GM23338 (cell line): ENCODE measurements around the gene CLCF1. TPM values are rescaled to one million over a fixed set of nuclear protein-coding genes. Genes with fewer than 3 reads are reported as not detected.
A peak's percentile ranks its signal among the peaks of the same experiment; 100 is the strongest.

Experiments used
- ATAC-seq: fragments of 200-7000 bp; cut with Tn5 transposase; 3 replicates; pipeline ENCODE4 v1.9.1; 2020
- DNase-seq: peaks from one replicate; pipeline ENCODE4 v3.0.0-alpha.2; 2015; ENCODE audit warnings: low spot score
- H2AFZ ChIP-seq: fragments of 200-600 bp; sonication (generic); 2 replicates; pipeline ENCODE4 v1.8.0; 2016; ENCODE audit warnings: antibody characterized with exemption, mild to moderate bottlenecking, moderate library complexity
- H3F3A ChIP-seq: fragments of 200-600 bp; sonication (generic); replicated peaks from 2 replicates; pipeline ENCODE4 v1.8.0; 2017; ENCODE audit warnings: antibody characterized with exemption, mixed run types, low read depth
- H3K27ac ChIP-seq: fragments of 200-600 bp; sonication (generic); 2 replicates; pipeline ENCODE4 v1.6.1; 2016; ENCODE audit warnings: low read depth
- H3K27me3 ChIP-seq: fragments of 200-600 bp; sonication (generic); 2 replicates; pipeline ENCODE4 v1.8.0; 2016; ENCODE audit warnings: mild to moderate bottlenecking, mixed run types, moderate library complexity; ENCODE audit not compliant: insufficient read depth
- H3K36me3 ChIP-seq: fragments of 200-600 bp; sonication (generic); 2 replicates; pipeline ENCODE4 v1.8.0; 2016; ENCODE audit warnings: mild to moderate bottlenecking; ENCODE audit not compliant: insufficient read depth
- H3K4me1 ChIP-seq: fragments of 200-600 bp; sonication (generic); 2 replicates; pipeline ENCODE4 v1.8.0; 2016; ENCODE audit warnings: mild to moderate bottlenecking, moderate library complexity; ENCODE audit not compliant: insufficient read depth
- H3K4me2 ChIP-seq: fragments of 200-600 bp; sonication (generic); 2 replicates; pipeline ENCODE4 v1.7.1; 2017; ENCODE audit warnings: mixed run types
- H3K4me3 ChIP-seq: fragments of 200-600 bp; sonication (generic); 2 replicates; pipeline ENCODE4 v1.6.1; 2016; ENCODE audit warnings: mixed run types
- H3K79me2 ChIP-seq: fragments of 200-600 bp; sonication (generic); replicated peaks from 2 replicates; pipeline ENCODE4 v1.8.0; 2017; ENCODE audit warnings: mild to moderate bottlenecking; ENCODE audit not compliant: insufficient read depth
- H3K9me2 ChIP-seq: fragments of 200-600 bp; sonication (generic); 2 replicates; pipeline ENCODE4 v1.8.0; 2017; ENCODE audit not compliant: insufficient read depth
- H4K20me1 ChIP-seq: fragments of 200-600 bp; sonication (generic); replicated peaks from 2 replicates; pipeline ENCODE4 v1.8.0; 2017; ENCODE audit warnings: mild to moderate bottlenecking; ENCODE audit not compliant: insufficient read depth
- H3K27ac Mint-ChIP-seq: 2 replicates; pipeline ENCODE4 v1.8.0; 2020; ENCODE audit warnings: inconsistent platforms, mild to moderate bottlenecking, moderate library complexity, mixed read lengths
- H3K27me3 Mint-ChIP-seq: 3 replicates; pipeline ENCODE4 v1.8.0; 2022; ENCODE audit warnings: low read depth, mild to moderate bottlenecking, moderate library complexity, mixed read lengths, inconsistent platforms; ENCODE audit not compliant: insufficient read depth, poor library complexity
- H3K36me3 Mint-ChIP-seq: 3 replicates; pipeline ENCODE4 v1.8.0; 2021; ENCODE audit warnings: low read depth, mild to moderate bottlenecking, inconsistent platforms, moderate library complexity, mixed read lengths
- H3K4me1 Mint-ChIP-seq: 3 replicates; pipeline ENCODE4 v1.8.0; 2020; ENCODE audit warnings: mild to moderate bottlenecking, inconsistent platforms, mixed read lengths
- H3K4me3 Mint-ChIP-seq: 3 replicates; pipeline ENCODE4 v1.8.0; 2021; ENCODE audit warnings: moderate library complexity, mild to moderate bottlenecking, inconsistent platforms, mixed read lengths
- H3K9me3 Mint-ChIP-seq: 3 replicates; pipeline ENCODE4 v1.8.0; 2020; ENCODE audit warnings: moderate library complexity, mild to moderate bottlenecking, inconsistent platforms, mixed read lengths
- CREB1 ChIP-seq: fragments of 250-450 bp; sonication (Bioruptor Pico); IDR thresholded peaks from 2 replicates; pipeline ENCODE4 v1.5.0; 2020; ENCODE audit warnings: low read depth, mild to moderate bottlenecking, moderate library complexity
- EZH2 ChIP-seq: fragments of 200-600 bp; sonication (generic); IDR thresholded peaks from one replicate; pipeline ENCODE4 v1.8.0; 2017; ENCODE audit warnings: antibody characterized with exemption, mild to moderate bottlenecking, low read depth; ENCODE audit not compliant: unreplicated experiment
- EZH2phosphoT487 ChIP-seq: fragments of 200-600 bp; sonication (generic); IDR thresholded peaks from one replicate; pipeline ENCODE4 v1.8.1; 2018; ENCODE audit warnings: antibody characterized with exemption; ENCODE audit not compliant: unreplicated experiment
- JUNB ChIP-seq: IDR thresholded peaks from one replicate; pipeline ENCODE4 v1.6.1; 2016; ENCODE audit warnings: antibody characterized with exemption; ENCODE audit not compliant: unreplicated experiment
- NANOG ChIP-seq: IDR thresholded peaks from 2 replicates; pipeline ENCODE4 v1.6.1; 2016; ENCODE audit warnings: antibody characterized with exemption, borderline replicate concordance
- POLR2AphosphoS5 ChIP-seq: IDR thresholded peaks from 2 replicates; pipeline ENCODE4 v1.6.1; 2016; ENCODE audit warnings: antibody characterized with exemption, low read depth
- STAT1 ChIP-seq: IDR thresholded peaks from one replicate; pipeline ENCODE4 v1.6.1; 2016; ENCODE audit warnings: antibody characterized with exemption; ENCODE audit not compliant: unreplicated experiment
- ZNF114 ChIP-seq: fragments of 250-450 bp; sonication (Bioruptor Pico); IDR thresholded peaks from 2 replicates; pipeline ENCODE4 v1.5.0; 2020; ENCODE audit warnings: mild to moderate bottlenecking, moderate library complexity
- ZNF331 ChIP-seq: fragments of 250-450 bp; sonication (Bioruptor Pico); IDR thresholded peaks from 2 replicates; pipeline ENCODE4 v1.5.0; 2020; ENCODE audit warnings: low read depth, mild to moderate bottlenecking, moderate library complexity
- polyA plus RNA-seq: library from polyadenylated mRNA; unstranded; fragments of >200 nt; fragmentation: Nextera tagmentation; extraction: Ambion mirVana; gene quantifications from 2 replicates; pipeline ENCODE4 v1.2.1, GENCODE V29; 2016
- total RNA-seq: library from RNA; depleted of rRNA; stranded (reverse); fragments of >200 nt; shearing (Covaris generic); gene quantifications from 2 replicates; pipeline ENCODE4 v1.2.3, GENCODE V29; 2014
- TF ChIP-seq, protein P1 (sequence below): IDR thresholded peaks from 2 replicates; pipeline ENCODE4 v1.6.1; 2016; ENCODE audit warnings: antibody characterized with exemption
- TF ChIP-seq, protein P2 (sequence below): IDR thresholded peaks from one replicate; pipeline ENCODE4 v1.6.1; 2018; ENCODE audit warnings: antibody characterized with exemption; ENCODE audit not compliant: unreplicated experiment
- TF ChIP-seq, protein P3 (sequence below), 2 experiments: fragments of 200-600 bp in 1 of 2; sonication (generic) in 1 of 2; conservative IDR thresholded peaks; 2 replicates each; pipeline versions ENCODE4 v1.5.1 to v1.6.1; 2016 to 2017; ENCODE audit warnings: antibody characterized with exemption in 2 of 2, low read depth in 2 of 2, mild to moderate bottlenecking in 2 of 2, moderate library complexity in 1 of 2
- TF ChIP-seq, protein P4 (sequence below): fragments of 250-450 bp; sonication (Bioruptor Pico); IDR thresholded peaks from 2 replicates; pipeline ENCODE4 v1.5.0; 2020; ENCODE audit warnings: mild to moderate bottlenecking, moderate library complexity

CLCF1 gene
- total and polyA plus RNA-seq, 2 experiments from 2014 or later: 0.32 TPM; not detected in 1

DNA sequence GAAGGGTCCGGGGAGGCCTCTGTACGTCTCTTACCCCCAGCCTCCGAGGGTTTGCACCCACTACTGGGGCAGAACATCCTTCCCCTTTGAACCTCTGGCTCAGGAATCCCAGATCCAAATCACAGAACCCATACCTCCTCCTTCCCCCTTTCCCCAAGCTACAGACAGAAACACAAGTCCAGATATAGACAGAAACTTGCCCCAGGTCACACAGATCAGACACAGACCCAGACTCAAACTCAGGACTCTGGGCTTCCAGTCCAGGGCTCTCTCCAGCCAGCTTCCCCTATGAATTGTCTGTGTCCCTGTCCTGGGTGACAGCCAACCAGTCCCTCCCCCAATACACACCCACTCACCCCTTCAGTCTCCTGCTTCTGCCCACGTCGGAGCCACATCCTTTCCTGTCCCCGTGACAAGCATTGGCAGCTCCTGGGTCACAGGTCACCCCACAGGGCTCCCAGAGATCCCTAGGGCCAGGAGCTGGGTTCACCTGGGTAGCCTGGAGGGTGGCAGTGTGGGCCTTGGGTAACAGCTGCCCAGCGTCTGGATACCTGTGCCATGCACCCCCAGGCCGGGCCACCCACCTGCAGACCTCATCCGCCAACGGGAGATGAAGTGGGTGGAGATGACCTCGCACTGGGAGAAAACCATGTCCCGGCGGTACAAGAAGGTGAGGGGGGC lies 31.3 kb upstream of the CLCF1 start:
- no peaks in the 10 kb centered on the region for H3K27me3 ChIP-seq
- Mint-ChIP-seq H3K4me1 (peaks cover 18% of the 10 kb centered on the region), H3K27ac (peak overlapping the region; percentile 47; the same call in 1 of the 2 replicates), H3K9me3 (no peaks in the 10 kb centered on the region), H3K27me3 (peaks cover 20% of the 10 kb centered on the region), H3K36me3 (peaks cover 9% of the 10 kb centered on the region), H3K4me3 (no peak overlapping the region)
- H3K27ac ChIP-seq: no peak overlapping the region
- no peak overlapping the region for H2AFZ ChIP-seq
- H4K20me1 ChIP-seq: peaks cover 8% of the 10 kb centered on the region; the same call in 1 of the 2 replicates
- H3K9me2 ChIP-seq: no peaks in the 10 kb centered on the region
- H3K4me1 ChIP-seq: peaks cover 11% of the 10 kb centered on the region; the same call in 1 of the 2 replicates
- no peak for DNase-seq
- TF ChIP-seq EZH2 (no peak), JUNB (no peak), POLR2AphosphoS5 (no peak), STAT1 (no peak), CREB1 (CRISPR knock-in tag) (no peak), NANOG (no peak), EZH2phosphoT487 (no peak), ZNF114 (CRISPR knock-in tag) (no peak), ZNF331 (no peak)
- TF ChIP-seq, protein P1, sequence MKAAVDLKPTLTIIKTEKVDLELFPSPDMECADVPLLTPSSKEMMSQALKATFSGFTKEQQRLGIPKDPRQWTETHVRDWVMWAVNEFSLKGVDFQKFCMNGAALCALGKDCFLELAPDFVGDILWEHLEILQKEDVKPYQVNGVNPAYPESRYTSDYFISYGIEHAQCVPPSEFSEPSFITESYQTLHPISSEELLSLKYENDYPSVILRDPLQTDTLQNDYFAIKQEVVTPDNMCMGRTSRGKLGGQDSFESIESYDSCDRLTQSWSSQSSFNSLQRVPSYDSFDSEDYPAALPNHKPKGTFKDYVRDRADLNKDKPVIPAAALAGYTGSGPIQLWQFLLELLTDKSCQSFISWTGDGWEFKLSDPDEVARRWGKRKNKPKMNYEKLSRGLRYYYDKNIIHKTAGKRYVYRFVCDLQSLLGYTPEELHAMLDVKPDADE: no peak
- TF ChIP-seq, protein P2, sequence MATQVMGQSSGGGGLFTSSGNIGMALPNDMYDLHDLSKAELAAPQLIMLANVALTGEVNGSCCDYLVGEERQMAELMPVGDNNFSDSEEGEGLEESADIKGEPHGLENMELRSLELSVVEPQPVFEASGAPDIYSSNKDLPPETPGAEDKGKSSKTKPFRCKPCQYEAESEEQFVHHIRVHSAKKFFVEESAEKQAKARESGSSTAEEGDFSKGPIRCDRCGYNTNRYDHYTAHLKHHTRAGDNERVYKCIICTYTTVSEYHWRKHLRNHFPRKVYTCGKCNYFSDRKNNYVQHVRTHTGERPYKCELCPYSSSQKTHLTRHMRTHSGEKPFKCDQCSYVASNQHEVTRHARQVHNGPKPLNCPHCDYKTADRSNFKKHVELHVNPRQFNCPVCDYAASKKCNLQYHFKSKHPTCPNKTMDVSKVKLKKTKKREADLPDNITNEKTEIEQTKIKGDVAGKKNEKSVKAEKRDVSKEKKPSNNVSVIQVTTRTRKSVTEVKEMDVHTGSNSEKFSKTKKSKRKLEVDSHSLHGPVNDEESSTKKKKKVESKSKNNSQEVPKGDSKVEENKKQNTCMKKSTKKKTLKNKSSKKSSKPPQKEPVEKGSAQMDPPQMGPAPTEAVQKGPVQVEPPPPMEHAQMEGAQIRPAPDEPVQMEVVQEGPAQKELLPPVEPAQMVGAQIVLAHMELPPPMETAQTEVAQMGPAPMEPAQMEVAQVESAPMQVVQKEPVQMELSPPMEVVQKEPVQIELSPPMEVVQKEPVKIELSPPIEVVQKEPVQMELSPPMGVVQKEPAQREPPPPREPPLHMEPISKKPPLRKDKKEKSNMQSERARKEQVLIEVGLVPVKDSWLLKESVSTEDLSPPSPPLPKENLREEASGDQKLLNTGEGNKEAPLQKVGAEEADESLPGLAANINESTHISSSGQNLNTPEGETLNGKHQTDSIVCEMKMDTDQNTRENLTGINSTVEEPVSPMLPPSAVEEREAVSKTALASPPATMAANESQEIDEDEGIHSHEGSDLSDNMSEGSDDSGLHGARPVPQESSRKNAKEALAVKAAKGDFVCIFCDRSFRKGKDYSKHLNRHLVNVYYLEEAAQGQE: no peak
- TF ChIP-seq, protein P3, sequence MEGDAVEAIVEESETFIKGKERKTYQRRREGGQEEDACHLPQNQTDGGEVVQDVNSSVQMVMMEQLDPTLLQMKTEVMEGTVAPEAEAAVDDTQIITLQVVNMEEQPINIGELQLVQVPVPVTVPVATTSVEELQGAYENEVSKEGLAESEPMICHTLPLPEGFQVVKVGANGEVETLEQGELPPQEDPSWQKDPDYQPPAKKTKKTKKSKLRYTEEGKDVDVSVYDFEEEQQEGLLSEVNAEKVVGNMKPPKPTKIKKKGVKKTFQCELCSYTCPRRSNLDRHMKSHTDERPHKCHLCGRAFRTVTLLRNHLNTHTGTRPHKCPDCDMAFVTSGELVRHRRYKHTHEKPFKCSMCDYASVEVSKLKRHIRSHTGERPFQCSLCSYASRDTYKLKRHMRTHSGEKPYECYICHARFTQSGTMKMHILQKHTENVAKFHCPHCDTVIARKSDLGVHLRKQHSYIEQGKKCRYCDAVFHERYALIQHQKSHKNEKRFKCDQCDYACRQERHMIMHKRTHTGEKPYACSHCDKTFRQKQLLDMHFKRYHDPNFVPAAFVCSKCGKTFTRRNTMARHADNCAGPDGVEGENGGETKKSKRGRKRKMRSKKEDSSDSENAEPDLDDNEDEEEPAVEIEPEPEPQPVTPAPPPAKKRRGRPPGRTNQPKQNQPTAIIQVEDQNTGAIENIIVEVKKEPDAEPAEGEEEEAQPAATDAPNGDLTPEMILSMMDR (conservative IDR thresholded peaks at IDR 0.05; ENCODE audit: low read depth in 2 of 2): no peak
- TF ChIP-seq, protein P4, sequence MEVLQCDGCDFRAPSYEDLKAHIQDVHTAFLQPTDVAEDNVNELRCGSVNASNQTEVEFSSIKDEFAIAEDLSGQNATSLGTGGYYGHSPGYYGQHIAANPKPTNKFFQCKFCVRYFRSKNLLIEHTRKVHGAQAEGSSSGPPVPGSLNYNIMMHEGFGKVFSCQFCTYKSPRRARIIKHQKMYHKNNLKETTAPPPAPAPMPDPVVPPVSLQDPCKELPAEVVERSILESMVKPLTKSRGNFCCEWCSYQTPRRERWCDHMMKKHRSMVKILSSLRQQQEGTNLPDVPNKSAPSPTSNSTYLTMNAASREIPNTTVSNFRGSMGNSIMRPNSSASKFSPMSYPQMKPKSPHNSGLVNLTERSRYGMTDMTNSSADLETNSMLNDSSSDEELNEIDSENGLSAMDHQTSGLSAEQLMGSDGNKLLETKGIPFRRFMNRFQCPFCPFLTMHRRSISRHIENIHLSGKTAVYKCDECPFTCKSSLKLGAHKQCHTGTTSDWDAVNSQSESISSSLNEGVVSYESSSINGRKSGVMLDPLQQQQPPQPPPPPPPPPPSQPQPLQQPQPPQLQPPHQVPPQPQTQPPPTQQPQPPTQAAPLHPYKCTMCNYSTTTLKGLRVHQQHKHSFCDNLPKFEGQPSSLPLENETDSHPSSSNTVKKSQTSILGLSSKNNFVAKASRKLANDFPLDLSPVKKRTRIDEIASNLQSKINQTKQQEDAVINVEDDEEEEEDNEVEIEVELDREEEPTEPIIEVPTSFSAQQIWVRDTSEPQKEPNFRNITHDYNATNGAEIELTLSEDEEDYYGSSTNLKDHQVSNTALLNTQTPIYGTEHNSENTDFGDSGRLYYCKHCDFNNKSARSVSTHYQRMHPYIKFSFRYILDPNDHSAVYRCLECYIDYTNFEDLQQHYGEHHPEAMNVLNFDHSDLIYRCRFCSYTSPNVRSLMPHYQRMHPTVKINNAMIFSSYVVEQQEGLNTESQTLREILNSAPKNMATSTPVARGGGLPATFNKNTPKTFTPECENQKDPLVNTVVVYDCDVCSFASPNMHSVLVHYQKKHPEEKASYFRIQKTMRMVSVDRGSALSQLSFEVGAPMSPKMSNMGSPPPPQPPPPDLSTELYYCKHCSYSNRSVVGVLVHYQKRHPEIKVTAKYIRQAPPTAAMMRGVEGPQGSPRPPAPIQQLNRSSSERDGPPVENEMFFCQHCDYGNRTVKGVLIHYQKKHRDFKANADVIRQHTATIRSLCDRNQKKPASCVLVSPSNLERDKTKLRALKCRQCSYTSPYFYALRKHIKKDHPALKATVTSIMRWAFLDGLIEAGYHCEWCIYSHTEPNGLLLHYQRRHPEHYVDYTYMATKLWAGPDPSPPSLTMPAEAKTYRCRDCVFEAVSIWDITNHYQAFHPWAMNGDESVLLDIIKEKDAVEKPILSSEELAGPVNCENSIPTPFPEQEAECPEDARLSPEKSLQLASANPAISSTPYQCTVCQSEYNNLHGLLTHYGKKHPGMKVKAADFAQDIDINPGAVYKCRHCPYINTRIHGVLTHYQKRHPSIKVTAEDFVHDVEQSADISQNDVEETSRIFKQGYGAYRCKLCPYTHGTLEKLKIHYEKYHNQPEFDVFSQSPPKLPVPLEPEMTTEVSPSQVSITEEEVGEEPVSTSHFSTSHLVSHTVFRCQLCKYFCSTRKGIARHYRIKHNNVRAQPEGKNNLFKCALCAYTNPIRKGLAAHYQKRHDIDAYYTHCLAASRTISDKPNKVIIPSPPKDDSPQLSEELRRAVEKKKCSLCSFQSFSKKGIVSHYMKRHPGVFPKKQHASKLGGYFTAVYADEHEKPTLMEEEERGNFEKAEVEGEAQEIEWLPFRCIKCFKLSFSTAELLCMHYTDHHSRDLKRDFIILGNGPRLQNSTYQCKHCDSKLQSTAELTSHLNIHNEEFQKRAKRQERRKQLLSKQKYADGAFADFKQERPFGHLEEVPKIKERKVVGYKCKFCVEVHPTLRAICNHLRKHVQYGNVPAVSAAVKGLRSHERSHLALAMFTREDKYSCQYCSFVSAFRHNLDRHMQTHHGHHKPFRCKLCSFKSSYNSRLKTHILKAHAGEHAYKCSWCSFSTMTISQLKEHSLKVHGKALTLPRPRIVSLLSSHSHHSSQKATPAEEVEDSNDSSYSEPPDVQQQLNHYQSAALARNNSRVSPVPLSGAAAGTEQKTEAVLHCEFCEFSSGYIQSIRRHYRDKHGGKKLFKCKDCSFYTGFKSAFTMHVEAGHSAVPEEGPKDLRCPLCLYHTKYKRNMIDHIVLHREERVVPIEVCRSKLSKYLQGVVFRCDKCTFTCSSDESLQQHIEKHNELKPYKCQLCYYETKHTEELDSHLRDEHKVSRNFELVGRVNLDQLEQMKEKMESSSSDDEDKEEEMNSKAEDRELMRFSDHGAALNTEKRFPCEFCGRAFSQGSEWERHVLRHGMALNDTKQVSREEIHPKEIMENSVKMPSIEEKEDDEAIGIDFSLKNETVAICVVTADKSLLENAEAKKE (CRISPR knock-in tag): no peak
- H3K79me2 ChIP-seq: peaks cover 15% of the 10 kb centered on the region
- no peaks in the 10 kb centered on the region for H3K36me3 ChIP-seq
- no peak overlapping the region for H3K4me3 ChIP-seq
- no peaks in the 10 kb centered on the region for H3F3A ChIP-seq
- H3K4me2 ChIP-seq: no peak overlapping the region
- no peak for ATAC-seq
